ENCODE results near the gene CAVIN4.
A peak's percentile ranks its signal among the peaks of the same experiment; 100 is the strongest.

The CAVIN4 gene

GRCh38 chr9:100577776-100578448 is at the start of gene CAVIN4:
Gene CAVIN4, plus strand, starts transcription at chr9:100578079. Its CDS starts 65 bp downstream, at chr9:100578144.
- DNase-seq (ENCODE audit: low spot score), result no peak
- in situ Hi-C loops (cut with MboI; ENCODE audit: low sequenced_read_pairs, unreplicated experiment), result no loop called here
- no peak for TF ChIP-seq CTCF (IDR thresholded peaks at IDR 0.05; ENCODE audit: borderline replicate concordance, control extremely low read depth, extremely low read depth, insufficient read depth, missing control alignments)

- no peak for TF ChIP-seq CTCF (IDR thresholded peaks at IDR 0.05; ENCODE audit: borderline replicate concordance, control extremely low read depth, extremely low read depth, insufficient read depth, missing control alignments)
- in situ Hi-C loops (cut with MboI; ENCODE audit: low sequenced_read_pairs, unreplicated experiment), result no loop called here
- no peak for DNase-seq (ENCODE audit: low spot score)
These were observed 43.5 kb upstream of the CAVIN4 start for GRCh38 chr9:100534401-100534800.

- in situ Hi-C loops (cut with MboI; ENCODE audit: low sequenced_read_pairs, unreplicated experiment), result no loop called here
- TF ChIP-seq CTCF (IDR thresholded peaks at IDR 0.05; ENCODE audit: borderline replicate concordance, control extremely low read depth, extremely low read depth, insufficient read depth, missing control alignments), result no peak
- no peak for DNase-seq (ENCODE audit: low spot score)
These were observed 37.6 kb upstream of the CAVIN4 start for GRCh38 chr9:100540327-100540726.

GRCh38 chr9:100549048-100549447 is 28.8 kb upstream of the CAVIN4 start:
- in situ Hi-C loops (cut with MboI; ENCODE audit: low sequenced_read_pairs, unreplicated experiment), result no loop called here
- DNase-seq (ENCODE audit: low spot score), result no peak
- no peak for TF ChIP-seq CTCF (IDR thresholded peaks at IDR 0.05; ENCODE audit: borderline replicate concordance, control extremely low read depth, extremely low read depth, insufficient read depth, missing control alignments)

- TF ChIP-seq CTCF (IDR thresholded peaks at IDR 0.05; ENCODE audit: borderline replicate concordance, control extremely low read depth, extremely low read depth, insufficient read depth, missing control alignments), result no peak
These were observed 22.9 kb upstream of the CAVIN4 start for GRCh38 chr9:100554935-100555401.

GRCh38 chr9:100555471-100555870 is 22.4 kb upstream of the CAVIN4 start:
- TF ChIP-seq CTCF (IDR thresholded peaks at IDR 0.05; ENCODE audit: borderline replicate concordance, control extremely low read depth, extremely low read depth, insufficient read depth, missing control alignments), result no peak
- in situ Hi-C loops (cut with MboI; ENCODE audit: low sequenced_read_pairs, unreplicated experiment), result no loop called here
- peak; percentile 12 for DNase-seq (ENCODE audit: low spot score)

More at GRCh38 chr9:100554935-100555401, 22.9 kb upstream of the CAVIN4 start:
- in situ Hi-C loops (cut with MboI; ENCODE audit: low sequenced_read_pairs, unreplicated experiment), result no loop called here
- no peak for DNase-seq (ENCODE audit: low spot score)

Measured in GM13976 (cell line).